Measurements from ENCODE around the gene IFNG.

Gene IFNG

DNA sequence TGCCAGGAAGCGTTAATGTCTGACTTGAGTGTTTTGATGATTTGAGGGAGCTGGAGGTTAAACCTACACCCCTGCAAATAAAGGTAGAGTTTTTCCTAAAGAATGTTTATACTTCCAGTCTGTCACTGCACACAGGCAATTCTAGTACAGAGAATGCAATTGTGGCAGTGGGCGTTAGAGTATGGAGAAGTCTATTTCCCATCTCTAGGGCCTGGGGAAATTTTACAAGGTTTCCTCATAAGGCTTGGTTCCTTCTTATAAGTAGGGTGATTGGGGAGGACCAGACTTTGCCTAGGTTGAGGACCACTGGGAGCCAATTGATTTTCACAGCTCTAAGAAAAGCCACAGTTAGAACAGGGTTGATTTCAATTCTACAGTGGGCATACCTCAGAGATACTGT lies 44.3 kb downstream of the IFNG start:
- DNase-seq (ENCODE audit: low read depth): no peak

DNA sequence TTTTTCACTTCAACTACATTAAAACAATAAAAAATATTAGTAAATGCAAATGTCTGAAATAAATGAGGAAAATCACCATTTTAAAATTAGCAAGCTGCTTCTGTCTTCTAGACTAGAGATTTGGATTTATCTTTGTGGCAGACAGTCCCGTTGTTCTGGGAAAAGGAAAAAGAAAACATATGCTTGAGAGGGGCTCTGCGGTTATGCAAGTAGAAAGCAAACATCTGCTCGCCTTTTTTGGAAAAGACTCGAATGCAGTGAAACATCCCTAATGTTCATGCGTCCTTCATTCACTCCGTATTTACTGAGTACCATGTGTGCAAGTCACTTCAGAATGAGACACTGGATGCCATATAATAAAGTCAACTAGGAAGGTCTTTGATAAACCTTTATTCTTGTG lies 44.9 kb downstream of the IFNG start:
- DNase-seq (ENCODE audit: low read depth): no peak

DNA sequence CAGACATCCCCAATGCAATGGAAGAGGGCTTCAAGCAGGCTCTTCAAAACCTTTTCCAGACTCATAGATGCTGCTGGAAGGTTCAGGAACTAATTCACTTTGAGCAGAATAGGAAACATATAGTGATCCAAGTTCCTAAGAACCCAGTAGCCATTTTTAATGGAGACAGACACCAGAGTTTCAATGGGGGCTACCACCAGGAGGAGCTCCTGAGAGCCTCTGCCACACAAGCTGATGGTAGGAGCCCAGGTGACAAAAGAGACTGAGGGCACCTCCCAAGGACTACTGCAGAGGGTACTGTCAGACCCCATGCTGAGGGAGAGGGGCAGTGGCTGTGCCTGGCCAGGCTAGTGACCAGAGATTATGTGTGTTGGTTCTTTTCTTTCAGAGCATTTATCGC lies 45.9 kb downstream of the IFNG start:
- DNase-seq (ENCODE audit: low read depth): no peak

DNA sequence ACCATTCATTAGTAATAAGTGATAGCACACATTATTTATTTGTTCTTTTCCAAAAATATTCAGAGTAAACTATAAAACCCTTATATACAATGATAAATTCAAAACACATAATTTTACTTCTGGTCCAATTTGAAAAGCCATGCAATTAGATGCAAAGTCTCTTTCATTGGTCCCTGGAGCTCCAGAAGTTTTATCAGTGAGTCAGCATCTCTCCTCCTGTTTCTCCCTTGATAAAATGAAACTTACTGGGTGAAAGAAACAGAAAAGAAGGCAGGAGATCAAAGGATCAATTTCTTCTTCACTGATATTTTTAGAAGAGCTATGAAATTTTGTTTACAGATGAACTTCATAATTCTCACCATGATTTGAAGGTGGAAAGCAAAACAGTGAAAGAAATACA lies 47.5 kb downstream of the IFNG start:
- DNase-seq (ENCODE audit: low read depth): no peak

DNA sequence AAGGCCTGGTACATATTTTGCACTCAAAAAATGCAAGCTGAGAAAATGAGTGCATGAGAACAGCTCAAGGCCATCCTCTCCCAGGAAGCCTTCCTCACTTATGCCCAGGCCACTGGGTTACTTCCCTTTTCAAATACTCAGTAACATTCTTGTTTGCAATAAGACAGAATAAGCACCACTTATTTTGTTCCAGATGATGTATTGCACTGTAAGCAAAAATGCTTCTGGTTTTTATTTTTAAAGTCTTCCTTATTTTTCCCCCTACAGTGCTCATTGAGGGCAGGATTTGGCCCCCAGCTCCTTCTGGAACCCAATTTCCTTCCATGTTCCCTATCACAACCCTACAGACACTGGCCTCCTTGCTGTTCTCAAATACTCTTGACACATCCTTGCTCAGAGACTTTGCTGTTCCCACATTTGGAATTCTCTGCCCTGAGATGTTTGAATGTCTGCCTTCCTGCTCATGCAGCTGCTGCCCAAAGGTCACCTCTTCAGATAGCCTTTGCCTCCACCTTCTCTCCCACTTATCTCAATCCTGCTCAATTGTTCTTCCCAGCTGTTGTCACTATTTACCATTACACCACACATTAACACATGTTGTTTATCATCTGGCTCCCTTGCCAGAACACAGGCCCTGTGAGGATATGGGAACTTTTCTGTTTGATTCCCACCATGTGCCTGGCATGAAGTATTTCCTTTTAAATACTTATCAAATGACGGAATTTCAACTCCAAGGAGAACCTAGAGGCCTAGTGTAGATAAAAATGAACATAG lies 49.9 kb downstream of the IFNG start:
- no peak for DNase-seq (ENCODE audit: low read depth)

DNA sequence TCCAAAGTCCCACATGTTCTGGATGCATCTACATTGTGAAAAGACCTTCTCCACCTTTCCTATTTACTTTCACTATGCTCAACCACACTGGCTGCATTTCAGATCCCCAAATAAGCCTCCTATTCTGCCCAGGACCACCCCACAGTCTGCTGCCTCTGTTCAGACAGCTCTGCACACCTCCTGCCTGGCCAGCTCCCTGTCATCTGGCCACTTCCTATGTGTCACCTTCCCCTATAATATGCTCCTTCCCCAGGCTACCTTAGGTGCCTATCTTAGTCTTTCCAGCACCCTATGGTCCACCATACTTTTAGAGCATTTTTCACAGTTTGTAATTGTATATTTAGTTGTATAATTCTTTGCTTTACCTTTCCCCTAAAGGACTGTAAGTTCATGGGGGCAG lies 50.5 kb downstream of the IFNG start:
- no peak for DNase-seq (ENCODE audit: low read depth)

DNA sequence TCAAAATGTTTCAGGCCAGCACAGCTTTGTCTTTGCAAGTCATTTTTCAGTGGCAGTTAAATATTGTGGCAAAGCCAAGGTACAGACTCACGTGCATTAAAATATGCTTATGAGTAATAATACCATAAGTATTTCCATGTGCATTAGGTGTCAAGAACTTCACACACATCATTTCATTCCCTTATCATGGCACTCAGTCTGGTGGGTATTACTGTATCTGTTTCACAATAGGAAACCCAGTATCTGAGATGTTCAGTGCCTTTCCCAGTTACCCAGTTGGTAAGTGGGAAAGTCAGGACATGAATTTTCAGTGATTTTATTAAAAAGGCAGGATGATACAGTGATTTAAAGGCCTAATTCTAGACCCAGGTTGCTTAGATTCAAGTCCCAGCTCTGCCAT lies 52.9 kb downstream of the IFNG start:
- DNase-seq (ENCODE audit: low read depth): no peak

DNA sequence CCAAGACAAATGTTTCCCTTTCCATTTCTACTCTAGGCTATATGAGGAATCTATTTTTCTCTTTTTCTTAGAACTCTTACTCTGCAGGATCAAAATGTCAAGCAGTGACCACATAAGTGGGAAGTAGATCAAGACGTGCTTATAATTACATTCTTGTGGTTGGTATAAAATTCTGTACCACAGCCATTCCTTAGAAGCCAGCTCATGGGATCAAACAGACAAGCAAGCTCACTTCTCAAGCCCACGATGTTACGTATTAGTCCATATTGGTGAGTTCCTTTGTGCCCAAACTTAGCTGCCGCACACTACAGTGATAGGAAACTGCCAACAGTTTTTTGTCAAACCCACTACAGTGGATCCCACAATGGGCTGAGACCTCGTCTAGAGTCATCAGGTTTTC lies 53.4 kb downstream of the IFNG start:
- no peak for DNase-seq (ENCODE audit: low read depth)

Data from T-helper 22 cell (primary cell).